ENCODE data around the gene RTN4.

DNA sequence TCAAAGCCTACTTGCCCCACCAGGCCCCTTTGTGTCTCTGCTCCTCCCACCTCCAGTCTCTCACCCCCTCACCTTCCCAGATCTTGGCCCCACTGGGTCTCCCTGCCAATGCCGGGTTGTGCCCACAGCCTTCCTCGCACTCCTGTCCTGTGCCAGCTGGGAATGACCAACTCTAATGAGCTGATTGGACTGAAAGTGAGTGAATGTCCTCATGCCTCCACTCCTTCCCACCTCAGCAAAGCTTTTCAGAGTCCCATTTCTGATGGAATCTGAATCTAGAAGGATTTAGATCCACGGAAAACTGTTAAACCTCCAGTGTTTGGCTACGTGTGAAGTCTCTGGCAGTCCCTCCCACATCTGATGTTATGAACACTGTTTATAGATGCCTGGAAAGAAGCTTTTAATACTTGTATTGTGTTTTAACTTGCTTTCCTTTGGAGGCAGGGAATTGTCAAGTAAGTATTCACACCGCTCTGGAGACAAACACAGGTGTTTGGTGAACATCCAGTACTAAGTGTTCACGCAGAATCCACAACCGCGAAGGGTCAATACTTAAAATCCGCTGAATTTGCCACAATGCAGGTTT, 103.9 kb downstream of the RTN4 start:
- TF ChIP-seq RAD21 (IDR thresholded peaks at IDR 0.05; ENCODE audit: low read depth) (no peak), CREB1 (IDR thresholded peaks at IDR 0.05; ENCODE audit: low read depth) (no peak), TAF1 (IDR thresholded peaks at IDR 0.05; ENCODE audit: low read depth) (no peak), MAX (IDR thresholded peaks at IDR 0.05) (no peak), TCF12 (IDR thresholded peaks at IDR 0.05; ENCODE audit: low read depth) (no peak), TEAD4 (IDR thresholded peaks at IDR 0.05) (no peak), NFIC (IDR thresholded peaks at IDR 0.05) (no peak), CEBPB (IDR thresholded peaks at IDR 0.05) (no peak), EGR1 (IDR thresholded peaks at IDR 0.05) (no peak)
- TF ChIP-seq, protein P1, sequence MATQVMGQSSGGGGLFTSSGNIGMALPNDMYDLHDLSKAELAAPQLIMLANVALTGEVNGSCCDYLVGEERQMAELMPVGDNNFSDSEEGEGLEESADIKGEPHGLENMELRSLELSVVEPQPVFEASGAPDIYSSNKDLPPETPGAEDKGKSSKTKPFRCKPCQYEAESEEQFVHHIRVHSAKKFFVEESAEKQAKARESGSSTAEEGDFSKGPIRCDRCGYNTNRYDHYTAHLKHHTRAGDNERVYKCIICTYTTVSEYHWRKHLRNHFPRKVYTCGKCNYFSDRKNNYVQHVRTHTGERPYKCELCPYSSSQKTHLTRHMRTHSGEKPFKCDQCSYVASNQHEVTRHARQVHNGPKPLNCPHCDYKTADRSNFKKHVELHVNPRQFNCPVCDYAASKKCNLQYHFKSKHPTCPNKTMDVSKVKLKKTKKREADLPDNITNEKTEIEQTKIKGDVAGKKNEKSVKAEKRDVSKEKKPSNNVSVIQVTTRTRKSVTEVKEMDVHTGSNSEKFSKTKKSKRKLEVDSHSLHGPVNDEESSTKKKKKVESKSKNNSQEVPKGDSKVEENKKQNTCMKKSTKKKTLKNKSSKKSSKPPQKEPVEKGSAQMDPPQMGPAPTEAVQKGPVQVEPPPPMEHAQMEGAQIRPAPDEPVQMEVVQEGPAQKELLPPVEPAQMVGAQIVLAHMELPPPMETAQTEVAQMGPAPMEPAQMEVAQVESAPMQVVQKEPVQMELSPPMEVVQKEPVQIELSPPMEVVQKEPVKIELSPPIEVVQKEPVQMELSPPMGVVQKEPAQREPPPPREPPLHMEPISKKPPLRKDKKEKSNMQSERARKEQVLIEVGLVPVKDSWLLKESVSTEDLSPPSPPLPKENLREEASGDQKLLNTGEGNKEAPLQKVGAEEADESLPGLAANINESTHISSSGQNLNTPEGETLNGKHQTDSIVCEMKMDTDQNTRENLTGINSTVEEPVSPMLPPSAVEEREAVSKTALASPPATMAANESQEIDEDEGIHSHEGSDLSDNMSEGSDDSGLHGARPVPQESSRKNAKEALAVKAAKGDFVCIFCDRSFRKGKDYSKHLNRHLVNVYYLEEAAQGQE (IDR thresholded peaks at IDR 0.05; ENCODE audit: low read depth), result no peak
